GM12878 (cell line): ENCODE data around the gene EYA2.

Experiments
- CTCF ChIP-seq, 3 experiments: IDR thresholded peaks in 2 of 3; conservative IDR thresholded peaks in 1 of 3; 2 replicates each; pipeline ENCODE4 v1.5.1; 2011; ENCODE audit warnings: low read depth in 3 of 3, low read length in 3 of 3, mild to moderate bottlenecking in 3 of 3, control low read depth in 2 of 3, moderate library complexity in 2 of 3, inconsistent platforms in 1 of 3, mixed read lengths in 1 of 3; ENCODE audit not compliant: control insufficient read depth in 2 of 3, insufficient read depth in 1 of 3; ENCODE audit errors: extremely low read depth in 1 of 3
- EP300 ChIP-seq, 2 experiments: fragments of 150-350 bp in 1 of 2; IDR thresholded peaks; 2 replicates each; pipeline ENCODE4 v1.6.1; 2011 to 2012; ENCODE audit warnings: low read depth in 2 of 2, low read length in 2 of 2, borderline replicate concordance in 1 of 2, improper control_type of control experiment in 1 of 2, inconsistent platforms in 1 of 2; ENCODE audit not compliant: control insufficient read depth in 1 of 2
- NFIC ChIP-seq: IDR thresholded peaks from 2 replicates; pipeline ENCODE4 v1.6.1; 2012; ENCODE audit warnings: low read depth, mild to moderate bottlenecking, inconsistent platforms, low read length, moderate library complexity
- PKNOX1 ChIP-seq: fragments of 450-650 bp; IDR thresholded peaks from 2 replicates; pipeline ENCODE4 v1.6.1; 2016; ENCODE audit warnings: mild to moderate bottlenecking
- POLR2A ChIP-seq: IDR thresholded peaks from 2 replicates; pipeline ENCODE4 v1.6.1; 2011; ENCODE audit warnings: low read depth, mild to moderate bottlenecking, low read length
- RELA ChIP-seq: fragments of 450-650 bp; IDR thresholded peaks from 2 replicates; pipeline ENCODE4 v1.8.0; 2014; ENCODE audit warnings: borderline replicate concordance; ENCODE audit not compliant: partially characterized antibody
- SIN3A ChIP-seq: IDR thresholded peaks from 2 replicates; pipeline ENCODE4 v1.6.1; 2012; ENCODE audit warnings: low read depth, low read length, improper control_type of control experiment
- SRF ChIP-seq, 2 experiments: IDR thresholded peaks; 2 replicates each; pipeline ENCODE4 v1.6.1; 2011; ENCODE audit warnings: low read depth in 2 of 2, low read length in 2 of 2, mild to moderate bottlenecking in 1 of 2, moderate library complexity in 1 of 2
- TCF7 ChIP-seq: IDR thresholded peaks from 2 replicates; pipeline ENCODE4 v1.6.1; 2014; ENCODE audit warnings: antibody characterized with exemption, borderline replicate concordance

- peak; percentile 31 to 45 (median 32); a peak in 4 of 6 replicates for TF ChIP-seq CTCF (IDR thresholded peaks at IDR 0.05 in 2 of 3, conservative IDR thresholded peaks at IDR 0.05 in 1 of 3; ENCODE audit: control insufficient read depth in 2 of 3, extremely low read depth in 1 of 3, insufficient read depth in 1 of 3, low read depth in 3 of 3, low read length in 3 of 3)
- TF ChIP-seq POLR2A: no peak
- TF ChIP-seq PKNOX1: no peak
- no peak for TF ChIP-seq SRF (IDR thresholded peaks at IDR 0.05; ENCODE audit: low read depth in 2 of 2, low read length in 2 of 2)
- TF ChIP-seq TCF7: no peak
- TF ChIP-seq EP300 (IDR thresholded peaks at IDR 0.05; ENCODE audit: borderline replicate concordance in 1 of 2, control insufficient read depth in 1 of 2, low read depth in 2 of 2, low read length in 2 of 2): no peak
- TF ChIP-seq RELA: no peak
- TF ChIP-seq SIN3A: no peak
- no peak for TF ChIP-seq NFIC
These were observed 255.9 kb downstream of the EYA2 start for GRCh38 chr20:47150403-47151152.
